H9 (cell line): ENCODE data around the gene ATP10B. TPM values are rescaled to one million over a fixed set of nuclear protein-coding genes. Genes with fewer than 3 reads are reported as not detected.

Experiments
- DNase-seq: peaks from one replicate; pipeline ENCODE4 v3.0.0-alpha.2; 2017
- H2AFZ ChIP-seq: one replicate; pipeline ENCODE4 v1.6.1; 2013; ENCODE audit warnings: mild to moderate bottlenecking, low read length, control low read depth, moderate library complexity
- H2AK5ac ChIP-seq: 2 replicates; pipeline ENCODE4 v1.6.1; 2013; ENCODE audit warnings: low read length, control low read depth, mixed read lengths; ENCODE audit not compliant: insufficient read length
- H2BK120ac ChIP-seq: one replicate; pipeline ENCODE4 v1.6.1; 2013; ENCODE audit warnings: low read depth, mild to moderate bottlenecking, low read length, control low read depth, inconsistent platforms; ENCODE audit not compliant: poor library complexity, severe bottlenecking
- H2BK12ac ChIP-seq: 2 replicates; pipeline ENCODE4 v1.6.1; 2013; ENCODE audit warnings: low read length, control low read depth, mixed read lengths, low read depth; ENCODE audit not compliant: insufficient read length
- H2BK15ac ChIP-seq: 2 replicates; pipeline ENCODE4 v1.6.1; 2013; ENCODE audit warnings: low read depth, low read length, control low read depth
- H2BK20ac ChIP-seq: one replicate; pipeline ENCODE4 v1.6.1; 2013; ENCODE audit warnings: low read depth, mild to moderate bottlenecking, low read length, control low read depth, inconsistent platforms; ENCODE audit not compliant: poor library complexity, severe bottlenecking
- H2BK5ac ChIP-seq: 2 replicates; pipeline ENCODE4 v1.6.1; 2013; ENCODE audit warnings: low read length, control low read depth, mixed read lengths; ENCODE audit not compliant: insufficient read length
- H3K14ac ChIP-seq: 2 replicates; pipeline ENCODE4 v1.6.1; 2013; ENCODE audit warnings: low read length, control low read depth; ENCODE audit not compliant: insufficient read depth
- H3K18ac ChIP-seq: 2 replicates; pipeline ENCODE4 v1.6.1; 2013; ENCODE audit warnings: low read depth, mild to moderate bottlenecking, mixed read lengths, low read length, control low read depth; ENCODE audit not compliant: insufficient read length
- H3K23ac ChIP-seq: 2 replicates; pipeline ENCODE4 v1.6.1; 2013; ENCODE audit warnings: low read length, control low read depth, mixed read lengths, low read depth; ENCODE audit not compliant: insufficient read length
- H3K23me2 ChIP-seq: 2 replicates; pipeline ENCODE4 v1.6.1; 2013; ENCODE audit warnings: low read depth, mild to moderate bottlenecking, mixed read lengths, low read length, control low read depth; ENCODE audit not compliant: insufficient read length, poor library complexity, severe bottlenecking
- H3K27ac ChIP-seq: 2 replicates; pipeline ENCODE4 v1.5.1; 2013; ENCODE audit warnings: low read length, control low read depth, mixed read lengths, low read depth; ENCODE audit not compliant: insufficient read length
- H3K27me3 ChIP-seq: 2 replicates; pipeline ENCODE4 v1.6.1; 2013; ENCODE audit warnings: low read length, control low read depth, inconsistent platforms; ENCODE audit not compliant: insufficient read depth
- H3K4ac ChIP-seq: 2 replicates; pipeline ENCODE4 v1.6.1; 2013; ENCODE audit warnings: low read depth, mild to moderate bottlenecking, control low read depth, inconsistent platforms, low read length, moderate library complexity
- H3K4me1 ChIP-seq: 2 replicates; pipeline ENCODE4 v1.6.1; 2013; ENCODE audit warnings: low read length, control low read depth, inconsistent platforms; ENCODE audit not compliant: insufficient read depth
- H3K4me2 ChIP-seq: 2 replicates; pipeline ENCODE4 v1.6.1; 2013; ENCODE audit warnings: low read length, control low read depth, mixed read lengths; ENCODE audit not compliant: insufficient read length, insufficient read depth
- H3K56ac ChIP-seq: 2 replicates; pipeline ENCODE4 v1.6.1; 2013; ENCODE audit warnings: low read depth, mild to moderate bottlenecking, mixed read lengths, low read length, control low read depth; ENCODE audit not compliant: insufficient read length
- H3K79me1 ChIP-seq: 2 replicates; pipeline ENCODE4 v1.6.1; 2013; ENCODE audit warnings: low read depth, mild to moderate bottlenecking, moderate library complexity, low read length, control low read depth, inconsistent platforms; ENCODE audit not compliant: insufficient read depth, poor library complexity, severe bottlenecking
- H3K79me2 ChIP-seq: 2 replicates; pipeline ENCODE4 v1.6.1; 2013; ENCODE audit warnings: low read length, control low read depth, inconsistent platforms; ENCODE audit not compliant: insufficient read depth
- H3K9ac ChIP-seq: 2 replicates; pipeline ENCODE4 v1.6.1; 2013; ENCODE audit warnings: low read length, control low read depth, mixed read lengths; ENCODE audit not compliant: insufficient read length; ENCODE audit errors: extremely low read depth
- H3K9me3 ChIP-seq: one replicate; pipeline ENCODE4 v1.6.1; 2013; ENCODE audit warnings: low read depth, low read length, inconsistent platforms; ENCODE audit not compliant: control insufficient read depth
- H3T11ph ChIP-seq: one replicate; pipeline ENCODE4 v1.6.1; 2013; ENCODE audit warnings: mild to moderate bottlenecking, low read length, control low read depth, inconsistent platforms
- H4K20me1 ChIP-seq: one replicate; pipeline ENCODE4 v1.6.1; 2013; ENCODE audit not compliant: control insufficient read depth, insufficient read length, insufficient read depth
- H4K5ac ChIP-seq: 2 replicates; pipeline ENCODE4 v1.6.1; 2013; ENCODE audit warnings: low read depth, mild to moderate bottlenecking, mixed read lengths, low read length, control low read depth; ENCODE audit not compliant: insufficient read length
- H4K8ac ChIP-seq: replicated peaks from 2 replicates; pipeline ENCODE4 v1.6.1; 2013; ENCODE audit warnings: low read length, control low read depth, mixed read lengths, low read depth; ENCODE audit not compliant: insufficient read length
- H4K91ac ChIP-seq: 2 replicates; pipeline ENCODE4 v1.6.1; 2013; ENCODE audit warnings: low read depth, mild to moderate bottlenecking, moderate library complexity, mixed read lengths, low read length, control low read depth; ENCODE audit not compliant: insufficient read length
- H3K27ac Mint-ChIP-seq, 3 experiments: 2 replicates in 2 of 3; 3 replicates in 1 of 3; pipeline ENCODE4 v1.8.0; 2020 to 2021; ENCODE audit warnings: mixed read lengths in 3 of 3, mild to moderate bottlenecking in 1 of 3, moderate library complexity in 1 of 3
- H3K27me3 Mint-ChIP-seq: 2 replicates; pipeline ENCODE4 v1.8.0; 2021; ENCODE audit warnings: low read depth, mild to moderate bottlenecking, moderate library complexity, mixed read lengths
- H3K36me3 Mint-ChIP-seq, 3 experiments: 2 replicates in 2 of 3; 3 replicates in 1 of 3; pipeline ENCODE4 v1.8.0; 2020 to 2021; ENCODE audit warnings: low read depth in 3 of 3, mixed read lengths in 3 of 3; ENCODE audit not compliant: insufficient read depth in 1 of 3
- H3K4me1 Mint-ChIP-seq, 2 experiments: 2 replicates each; pipeline ENCODE4 v1.8.0; 2020; ENCODE audit warnings: mixed read lengths in 2 of 2
- H3K4me3 Mint-ChIP-seq, 2 experiments: 2 replicates in 1 of 2; 3 replicates in 1 of 2; pipeline ENCODE4 v1.8.0; 2020 to 2021; ENCODE audit warnings: mild to moderate bottlenecking in 2 of 2, mixed read lengths in 2 of 2, moderate library complexity in 1 of 2
- H3K9me3 Mint-ChIP-seq, 2 experiments: 2 replicates in 1 of 2; 3 replicates in 1 of 2; pipeline ENCODE4 v1.8.0; 2020; ENCODE audit warnings: mild to moderate bottlenecking in 2 of 2, mixed read lengths in 2 of 2, moderate library complexity in 1 of 2
- WGBS: extraction: QIAGEN DNeasy Blood & Tissue Kit; methylation state at CpG from one replicate; pipeline ENCODE4 v1.1.7; 2013; ENCODE audit warnings: missing lambda C conversion rate, low lambda C conversion rate, mixed read lengths; ENCODE audit not compliant: insufficient read length; ENCODE audit errors: extremely low coverage; 5-methylcytosine and 5-hydroxymethylcytosine counted together
- total RNA-seq: library from RNA; stranded (reverse); gene quantifications from 2 replicates; pipeline ENCODE4 v1.2.1, GENCODE V29; 2021
- TF ChIP-seq, protein P1 (sequence below): fragments of 200-600 bp; sonication (generic); conservative IDR thresholded peaks from 3 replicates; pipeline ENCODE4 v1.8.0; 2021; ENCODE audit warnings: antibody characterized with exemption, mild to moderate bottlenecking

ATP10B gene
- total RNA-seq, 1 experiment from 2014 or later: 0.42 TPM

DNA sequence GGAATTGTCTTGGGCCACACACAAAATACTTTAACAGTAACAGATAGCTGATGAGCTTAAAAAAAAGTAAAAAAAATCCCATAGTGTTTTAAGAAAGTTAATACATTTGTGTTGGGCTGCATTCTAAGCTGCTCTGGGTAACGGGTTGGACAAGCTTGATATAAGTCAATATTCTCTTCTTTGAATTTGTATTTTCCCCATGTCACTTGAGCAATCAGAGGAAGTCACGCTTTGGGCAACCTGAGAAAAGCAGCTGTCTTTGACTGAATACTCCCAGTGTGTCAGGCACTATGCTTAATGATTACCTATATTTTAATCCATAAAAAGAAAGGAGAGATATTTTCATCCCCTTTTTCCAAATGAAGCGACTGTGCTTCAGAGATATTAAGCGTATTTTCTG lies 84.9 kb downstream of the ATP10B start:
- Histone ChIP-seq H2BK15ac (no peak overlapping the region), H2BK120ac (no peak overlapping the region), H3K4me1 (no peaks in the 10 kb centered on the region), H4K8ac (no peak overlapping the region), H3K23ac (no peak overlapping the region), H2BK20ac (no peak overlapping the region), H3K79me1 (no peaks in the 10 kb centered on the region), H3K14ac (no peak overlapping the region), H3K4ac (no peak overlapping the region), H3K4me2 (no peak overlapping the region), H3K23me2 (no peaks in the 10 kb centered on the region), H4K91ac (no peak overlapping the region), H2AK5ac (no peak overlapping the region), H3T11ph (no peak overlapping the region), H4K5ac (no peak overlapping the region), H3K9ac (no peak overlapping the region), H2BK12ac (no peak overlapping the region), H3K27ac (no peak overlapping the region), H3K79me2 (no peaks in the 10 kb centered on the region), H2AFZ (no peak overlapping the region), H3K27me3 (no peaks in the 10 kb centered on the region), H4K20me1 (no peaks in the 10 kb centered on the region), H2BK5ac (no peak overlapping the region), H3K56ac (no peak overlapping the region), H3K9me3 (no peaks in the 10 kb centered on the region), H3K18ac (no peak overlapping the region)
- H3K27ac Mint-ChIP-seq: no peak overlapping the region
- H3K9me3 Mint-ChIP-seq: no peaks in the 10 kb centered on the region
- H3K4me3 Mint-ChIP-seq: no peak overlapping the region
- no peaks in the 10 kb centered on the region for H3K4me1 Mint-ChIP-seq
- no peaks in the 10 kb centered on the region for H3K36me3 Mint-ChIP-seq
- TF ChIP-seq, protein P1, sequence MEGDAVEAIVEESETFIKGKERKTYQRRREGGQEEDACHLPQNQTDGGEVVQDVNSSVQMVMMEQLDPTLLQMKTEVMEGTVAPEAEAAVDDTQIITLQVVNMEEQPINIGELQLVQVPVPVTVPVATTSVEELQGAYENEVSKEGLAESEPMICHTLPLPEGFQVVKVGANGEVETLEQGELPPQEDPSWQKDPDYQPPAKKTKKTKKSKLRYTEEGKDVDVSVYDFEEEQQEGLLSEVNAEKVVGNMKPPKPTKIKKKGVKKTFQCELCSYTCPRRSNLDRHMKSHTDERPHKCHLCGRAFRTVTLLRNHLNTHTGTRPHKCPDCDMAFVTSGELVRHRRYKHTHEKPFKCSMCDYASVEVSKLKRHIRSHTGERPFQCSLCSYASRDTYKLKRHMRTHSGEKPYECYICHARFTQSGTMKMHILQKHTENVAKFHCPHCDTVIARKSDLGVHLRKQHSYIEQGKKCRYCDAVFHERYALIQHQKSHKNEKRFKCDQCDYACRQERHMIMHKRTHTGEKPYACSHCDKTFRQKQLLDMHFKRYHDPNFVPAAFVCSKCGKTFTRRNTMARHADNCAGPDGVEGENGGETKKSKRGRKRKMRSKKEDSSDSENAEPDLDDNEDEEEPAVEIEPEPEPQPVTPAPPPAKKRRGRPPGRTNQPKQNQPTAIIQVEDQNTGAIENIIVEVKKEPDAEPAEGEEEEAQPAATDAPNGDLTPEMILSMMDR: no peak
- WGBS: no CpG with 5 or more reads among the region's 4 CpGs
- no peaks in the 10 kb centered on the region for H3K27me3 Mint-ChIP-seq
- no peak for DNase-seq
